GM19035 (cell line): ENCODE measurements around the gene SLC13A4.
"Not testable (repeated sequence)": the region's sequence is repeated elsewhere in the genome, so short reads cannot be mapped to it uniquely, and the experiment has no call there.

Experiments used
- ATAC-seq: cut with Tn5 transposase; IDR thresholded peaks from one replicate; pipeline ENCODE4 v1.9.1; 2021; ENCODE audit not compliant: unreplicated experiment

The SLC13A4 gene

DNA sequence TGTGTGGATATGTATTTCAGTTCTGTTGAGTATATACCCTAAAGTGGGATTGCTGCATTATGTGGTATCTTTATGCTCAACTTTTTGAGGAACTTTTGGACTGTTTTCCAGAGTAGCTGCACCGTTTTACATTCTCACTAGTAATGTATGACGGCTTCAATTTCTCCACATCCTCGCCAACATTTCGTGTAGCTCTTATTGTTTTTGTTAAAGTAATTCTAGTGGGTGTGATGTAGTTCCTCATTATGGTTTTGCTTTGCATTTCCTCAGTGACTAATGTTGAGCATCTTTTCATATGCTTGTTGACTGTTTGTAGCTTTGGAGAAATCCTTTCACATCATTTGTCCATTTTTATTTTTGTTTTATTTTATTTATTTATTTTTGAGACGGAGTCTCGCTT lies 61.1 kb downstream of the SLC13A4 start:
- ATAC-seq = no peak

DNA sequence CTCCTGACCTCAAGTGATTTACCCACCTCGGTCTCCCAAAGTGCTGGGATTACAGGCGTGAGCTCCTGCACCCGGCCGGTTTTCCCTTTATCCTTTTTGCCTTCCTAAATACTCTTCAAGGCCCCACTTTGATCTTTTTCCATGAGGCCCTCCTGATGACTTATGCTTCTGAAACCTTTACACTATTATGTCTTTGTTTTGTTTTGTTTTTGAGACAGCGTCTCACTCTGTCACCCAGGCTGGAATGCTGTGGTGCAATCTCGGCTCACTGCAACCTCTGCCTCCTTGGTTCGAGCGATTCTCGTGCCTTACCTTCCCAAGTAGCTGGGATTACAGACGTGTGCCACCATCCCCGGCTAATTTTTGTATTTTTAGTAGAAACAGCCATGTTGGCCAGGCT lies 61.8 kb downstream of the SLC13A4 start:
- no peak for ATAC-seq

DNA sequence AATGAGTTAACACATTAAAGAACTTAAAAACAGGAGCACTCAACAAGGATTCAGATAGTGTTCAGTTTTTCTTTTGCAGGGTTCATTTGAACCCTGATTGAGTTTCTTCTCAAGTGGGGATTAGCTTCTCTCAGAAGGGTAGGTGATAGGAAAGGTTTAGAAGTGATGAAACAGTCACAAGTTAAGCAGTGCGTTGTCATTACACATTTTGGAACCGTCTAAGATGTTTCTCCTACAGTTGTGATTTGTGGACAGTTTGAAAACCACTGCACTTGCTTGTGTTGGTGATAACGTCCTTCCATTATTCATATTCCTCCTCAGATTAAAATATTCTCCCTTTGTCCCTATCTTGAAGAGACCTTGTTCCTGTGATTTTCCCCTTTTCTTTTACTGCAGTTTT lies 62.9 kb downstream of the SLC13A4 start:
- no peak for ATAC-seq

DNA sequence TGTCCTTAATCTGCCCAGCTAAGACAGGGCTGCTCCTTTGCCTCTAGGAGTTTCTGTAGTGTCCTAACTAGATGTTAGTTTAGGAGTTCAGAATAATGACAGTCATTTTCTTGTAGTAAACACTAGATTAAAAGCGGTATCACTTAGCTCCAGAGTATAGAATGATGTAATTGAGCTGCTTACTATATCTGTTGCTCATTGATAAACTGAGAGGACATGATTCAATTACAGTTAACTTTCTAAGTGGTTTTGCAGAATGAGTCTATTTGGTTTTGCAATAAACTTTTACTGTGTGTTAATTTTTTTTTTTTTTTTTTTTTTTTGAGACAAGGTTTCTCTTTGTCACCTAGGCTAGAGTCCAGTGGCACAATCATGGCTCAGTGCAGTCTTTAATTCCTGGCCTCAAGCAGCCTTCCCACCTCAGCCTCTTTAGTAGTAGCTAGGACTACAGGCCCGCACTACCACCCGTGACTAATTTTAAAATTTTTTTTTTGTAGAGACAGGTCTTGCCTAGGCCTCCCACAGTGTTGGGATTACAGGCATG lies 63.9 kb downstream of the SLC13A4 start:
- no peak for ATAC-seq

DNA sequence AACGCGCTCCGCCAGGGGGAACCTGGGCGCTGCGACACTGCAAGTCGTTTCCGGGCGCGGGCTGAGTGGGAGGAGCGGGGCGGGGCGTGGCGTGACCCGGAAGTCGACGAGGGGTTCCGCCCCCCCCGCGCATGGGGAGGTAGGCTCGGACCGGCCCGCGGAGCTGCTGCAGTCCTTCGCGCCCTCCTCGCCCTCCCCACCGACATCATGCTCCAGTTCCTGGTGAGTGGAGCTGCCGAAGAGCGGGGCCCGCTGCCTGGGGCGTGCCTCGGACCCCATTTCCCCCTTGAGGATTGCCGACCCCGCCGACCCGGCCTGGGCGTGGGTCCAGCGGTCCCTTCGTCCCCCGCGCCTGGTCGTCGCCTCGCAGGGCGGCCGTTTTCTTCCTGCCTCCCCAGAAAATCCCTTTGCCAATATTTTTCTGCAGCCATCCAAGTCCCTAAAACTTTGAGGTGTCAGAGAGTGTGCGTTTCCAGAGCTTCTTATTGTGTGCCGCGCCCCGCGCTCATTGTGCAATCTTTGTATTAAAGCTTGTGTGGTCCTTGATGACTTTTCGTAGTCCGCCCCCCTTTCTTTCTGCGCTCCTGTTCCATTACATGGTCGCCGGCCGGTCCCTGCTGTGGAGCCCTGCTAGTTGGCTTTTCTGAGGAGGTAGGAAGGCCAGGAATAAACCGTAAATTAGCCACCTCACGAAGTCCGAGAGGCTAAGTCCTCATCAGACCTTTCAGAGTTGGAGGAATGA lies 65.4 kb downstream of the SLC13A4 start, which contains the start of gene STMP1:
STMP1 (plus strand) TSS at position 142 of the 742 bp plus-strand sequence.
- ATAC-seq = peak; percentile 96

DNA sequence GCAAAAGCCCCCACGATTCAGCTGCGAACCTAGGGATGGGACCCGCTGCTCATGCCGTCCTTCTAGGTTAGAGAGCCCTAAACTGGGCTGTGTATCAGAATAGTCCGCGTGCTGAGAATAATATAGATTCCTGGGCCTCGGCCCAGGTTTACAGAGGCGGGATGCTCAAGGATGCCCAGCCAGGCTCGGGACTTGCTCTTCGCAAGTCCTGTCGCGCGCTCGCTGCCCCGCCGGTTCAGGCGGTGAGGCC lies 65.9 kb downstream of the SLC13A4 start:
- no peak for ATAC-seq

DNA sequence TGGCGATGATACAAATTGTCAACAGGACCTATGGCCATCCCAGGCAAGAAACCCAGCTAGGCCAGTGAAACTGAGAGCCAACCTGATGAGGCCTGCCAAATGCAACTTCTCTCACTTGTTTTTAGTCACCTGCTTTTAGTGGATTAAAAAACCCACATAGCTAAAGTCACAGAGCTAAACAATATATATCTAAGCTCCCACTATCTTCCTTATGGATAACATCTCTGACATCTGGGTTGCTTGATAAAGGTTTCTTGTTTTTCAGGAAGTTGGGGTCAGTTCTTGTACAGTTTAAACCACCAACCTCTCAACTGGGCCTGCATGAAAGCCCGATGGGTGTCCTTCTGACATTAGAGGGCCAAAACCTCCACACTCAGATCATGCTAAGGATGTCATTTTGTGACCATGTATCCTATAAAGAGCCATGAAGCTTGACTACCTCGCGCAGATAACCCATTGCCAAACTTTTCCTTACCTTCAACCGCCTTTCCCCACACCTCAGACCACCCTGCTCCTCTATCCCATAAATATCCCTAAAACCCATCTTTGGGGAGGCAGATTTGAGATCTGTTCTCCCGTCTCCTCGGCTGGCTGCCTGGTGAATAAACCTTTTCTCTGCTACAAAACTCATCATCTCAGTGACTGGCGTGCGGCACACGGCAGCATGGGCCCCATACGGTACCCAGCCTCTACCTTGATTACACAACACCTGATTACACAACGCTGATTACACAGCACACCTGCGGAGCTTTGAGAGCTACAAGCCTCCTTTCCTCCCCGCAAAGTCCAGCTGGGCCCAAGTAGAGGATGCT lies 66.5 kb downstream of the SLC13A4 start:
- no peak for ATAC-seq

DNA sequence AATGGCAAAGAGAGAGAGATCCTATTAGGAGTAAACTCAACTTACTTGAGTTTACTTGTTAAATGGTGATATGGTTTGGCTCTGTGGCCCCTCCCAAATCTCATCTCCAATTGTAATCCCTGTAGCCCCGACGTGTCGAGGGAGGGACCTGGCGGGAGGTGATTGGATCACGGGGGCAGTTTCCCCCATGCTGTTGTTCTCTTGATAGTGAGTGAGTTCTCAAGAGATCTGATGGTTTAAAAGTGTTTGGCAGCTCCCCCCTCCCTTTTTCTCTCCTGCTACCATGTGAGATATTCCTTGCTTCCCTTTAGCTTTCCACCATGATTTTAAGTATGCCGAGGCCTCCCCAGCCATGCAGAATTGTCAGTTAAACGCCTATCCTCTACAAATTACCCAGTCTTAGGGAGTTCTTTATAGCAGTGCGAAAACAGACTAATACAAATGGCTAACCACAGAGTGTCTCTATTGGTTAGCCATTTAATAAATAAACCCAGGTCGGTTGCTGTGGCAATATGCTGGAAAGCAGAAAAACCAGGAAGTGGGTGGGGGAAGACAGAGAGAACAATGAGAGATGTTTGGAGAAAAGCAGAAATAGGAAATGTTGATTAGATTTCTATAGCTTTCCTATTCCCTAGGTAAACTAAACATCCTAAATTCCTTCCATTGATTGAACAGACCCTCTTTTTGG lies 68.7 kb downstream of the SLC13A4 start:
- ATAC-seq = no peak

DNA sequence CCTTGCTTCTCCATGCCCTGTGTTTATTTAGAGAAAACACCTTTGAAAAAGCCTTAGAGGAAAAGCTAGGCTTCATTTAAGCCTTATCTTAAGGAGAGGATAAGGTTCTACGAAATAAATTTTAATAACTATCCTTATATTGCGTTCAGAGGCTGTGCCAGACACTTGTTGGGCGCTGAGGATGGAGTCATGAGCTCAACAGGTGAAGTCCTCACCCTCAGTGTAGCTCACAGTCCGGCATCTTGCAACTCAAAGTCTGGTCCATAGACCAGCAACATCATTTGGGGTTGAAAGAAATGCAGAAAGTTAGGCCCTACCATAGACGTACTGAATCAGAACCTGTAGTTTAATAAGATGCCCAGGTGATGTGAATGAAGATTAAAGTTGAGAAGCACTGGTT lies 69.4 kb downstream of the SLC13A4 start:
- ATAC-seq = no peak

DNA sequence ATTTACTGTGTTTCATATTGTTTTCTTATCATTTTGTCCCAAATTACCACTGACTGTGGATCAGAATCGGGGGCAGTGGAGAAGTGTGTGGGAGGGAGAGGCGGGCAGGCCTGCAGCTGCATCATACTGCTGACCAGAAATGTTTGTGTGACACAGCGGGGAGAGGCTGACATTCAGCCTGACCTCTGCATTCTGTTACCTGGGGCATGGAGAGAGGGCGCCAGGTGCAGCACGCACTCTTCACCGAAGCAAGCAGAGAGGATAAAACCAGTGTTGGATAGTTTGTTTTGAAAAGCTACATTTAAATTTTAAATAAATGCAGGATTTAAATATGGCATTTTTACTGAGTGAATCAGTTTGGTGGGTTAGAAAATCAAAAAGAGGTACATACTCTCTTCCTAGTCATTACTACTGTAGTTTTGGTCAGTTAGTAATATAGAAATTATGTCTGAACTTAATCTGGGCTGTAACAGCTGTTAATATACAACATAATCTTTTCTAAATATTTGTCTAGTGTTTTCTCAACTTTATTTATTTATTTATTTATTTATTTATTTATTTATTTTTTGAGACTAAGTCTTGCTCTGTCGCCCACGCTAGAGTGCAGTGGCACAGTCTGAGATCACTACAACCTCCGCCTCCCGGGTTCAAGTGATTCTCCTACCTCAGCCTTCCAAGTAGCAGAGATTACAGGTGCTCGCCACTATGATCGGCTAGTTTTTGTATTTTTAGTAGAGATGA lies 74.5 kb downstream of the SLC13A4 start:
- ATAC-seq = no peak

DNA sequence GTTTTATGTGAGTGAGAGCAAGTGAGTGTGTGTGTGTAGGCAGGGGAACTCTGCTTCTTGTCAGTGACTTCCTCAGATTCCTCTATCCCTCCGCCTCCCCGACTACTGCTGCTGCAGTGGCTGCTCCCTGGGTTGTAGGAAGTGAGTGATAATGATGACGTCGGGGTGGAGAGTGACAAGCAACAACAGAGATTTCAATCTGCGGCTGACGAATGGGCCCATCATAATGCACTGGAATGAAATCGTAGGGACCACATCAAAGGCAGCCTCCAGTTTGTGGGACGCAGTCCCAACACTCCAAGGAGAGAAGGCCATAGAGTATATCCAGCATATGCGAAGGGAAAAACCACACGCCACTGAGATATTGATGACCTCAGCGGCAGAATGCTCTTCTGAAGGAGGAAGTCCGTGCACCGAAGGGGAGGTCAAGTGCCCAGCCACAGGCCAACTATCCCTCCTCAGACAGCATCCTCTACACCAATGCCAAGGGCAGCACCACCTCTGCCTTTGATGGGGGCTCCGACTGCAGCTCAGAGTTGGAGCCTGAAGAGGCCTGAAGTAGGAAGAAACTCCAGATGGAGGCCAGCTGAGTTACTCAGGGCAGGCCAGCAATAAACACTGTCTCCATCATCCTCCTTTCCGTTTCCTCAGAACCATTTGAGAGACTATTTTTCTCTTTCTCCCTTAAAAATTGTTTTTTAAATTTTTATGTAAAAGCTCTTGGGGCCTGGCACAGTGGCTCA lies 77.0 kb downstream of the SLC13A4 start:
- no peak for ATAC-seq

DNA sequence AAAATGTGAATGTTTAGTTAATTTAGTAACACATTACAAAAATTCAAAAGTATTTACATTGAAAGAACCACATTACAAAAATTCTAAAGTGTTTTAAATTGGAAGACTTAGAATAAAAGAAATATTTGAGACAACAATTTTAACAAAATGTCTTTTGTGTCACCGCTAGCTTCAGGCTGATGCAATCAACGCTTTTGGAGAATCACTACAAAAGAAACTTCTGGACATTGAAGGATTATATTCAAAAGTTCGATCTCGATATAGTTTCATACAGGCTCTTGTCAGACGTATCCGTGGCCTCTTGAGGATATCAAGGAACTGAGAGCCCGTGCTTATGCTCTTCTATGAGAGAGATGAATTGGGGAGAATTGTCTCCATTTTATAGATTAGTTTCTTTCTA lies 79.8 kb downstream of the SLC13A4 start:
- ATAC-seq = no peak

DNA sequence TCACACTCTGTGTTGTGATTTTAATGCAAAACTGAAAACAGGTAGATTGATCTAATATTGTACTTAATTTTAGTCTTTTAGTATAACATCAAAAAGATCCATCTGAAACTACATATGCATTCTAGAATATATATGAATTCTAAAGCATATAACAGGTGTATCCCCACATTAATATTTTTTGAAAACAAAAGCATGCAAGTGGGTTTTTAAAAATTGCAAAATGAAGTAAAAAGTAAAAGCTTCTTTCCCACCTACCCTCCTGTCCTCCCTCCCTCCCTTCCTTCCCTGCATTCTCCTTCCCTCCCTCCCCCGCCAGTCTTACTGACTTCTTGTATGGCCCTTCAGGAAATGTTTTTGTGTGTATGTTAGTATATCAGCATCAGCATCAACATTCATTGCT lies 80.2 kb downstream of the SLC13A4 start:
- no peak for ATAC-seq

DNA sequence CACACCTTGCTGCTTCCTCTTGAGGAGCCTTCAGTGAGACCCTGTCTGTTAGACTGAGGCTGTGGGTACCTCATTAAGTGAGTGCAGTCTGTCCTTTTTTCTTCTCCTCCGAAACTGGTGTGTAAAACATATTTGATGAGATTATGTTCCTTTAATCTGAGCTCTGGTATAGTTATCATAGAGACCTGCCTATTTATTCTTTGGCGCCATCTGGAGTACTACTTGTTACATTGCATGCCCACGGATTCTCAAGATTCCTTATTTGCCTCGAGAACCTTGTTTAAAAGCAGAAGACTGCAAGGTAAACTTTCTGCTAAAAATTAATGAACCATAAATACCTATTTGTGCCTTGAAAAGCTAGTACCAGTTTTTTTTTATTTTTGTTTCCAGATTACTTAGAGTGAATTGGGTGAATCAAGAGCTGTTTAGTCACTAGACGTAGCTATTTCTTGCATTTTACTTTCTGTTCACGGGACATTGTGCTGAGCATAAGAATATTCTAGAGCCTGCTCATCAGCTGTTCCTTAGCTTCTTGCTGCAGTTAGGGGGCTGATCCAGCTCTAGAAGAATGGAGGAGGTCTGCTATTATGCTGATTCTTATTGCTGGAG lies 82.6 kb downstream of the SLC13A4 start:
- peak; percentile 49 for ATAC-seq

DNA sequence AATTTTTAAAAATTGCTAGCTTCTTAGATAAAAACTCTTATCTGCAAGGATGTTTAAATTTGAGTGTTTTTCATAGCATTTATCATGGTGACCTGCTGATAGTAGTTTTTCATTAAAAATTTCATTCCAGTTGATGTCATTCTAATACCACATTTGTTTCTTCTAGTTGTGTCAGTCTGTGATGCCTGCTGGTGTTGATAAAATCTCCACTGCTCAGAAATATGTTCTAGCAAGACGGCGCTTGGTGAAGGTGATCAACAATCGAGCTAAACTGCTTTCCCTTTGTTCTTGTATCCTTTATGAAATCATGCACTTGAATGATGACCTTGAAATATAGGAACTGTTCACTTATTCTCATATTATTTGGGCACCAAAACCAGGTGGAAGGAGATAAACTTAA lies 83.3 kb downstream of the SLC13A4 start:
- no peak for ATAC-seq

DNA sequence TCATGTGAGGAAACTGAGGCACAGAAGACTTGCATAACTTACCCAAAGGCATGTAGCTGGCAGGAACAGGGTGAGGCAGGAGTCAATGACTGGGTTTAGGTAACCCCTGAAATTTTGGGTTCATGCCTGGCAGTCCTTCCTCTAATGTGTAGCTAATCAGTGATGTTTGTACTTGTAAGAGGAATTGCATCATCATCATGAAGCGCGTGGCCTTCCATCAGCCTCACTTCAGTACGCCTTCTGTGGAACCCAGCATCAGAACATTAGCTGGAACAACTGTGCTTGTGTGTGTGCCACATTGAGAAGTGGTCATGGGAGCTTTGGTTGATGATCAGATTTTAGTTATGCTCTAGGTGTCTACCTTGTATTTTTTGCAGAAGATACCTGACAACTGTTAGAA lies 83.8 kb downstream of the SLC13A4 start:
- no peak for ATAC-seq

DNA sequence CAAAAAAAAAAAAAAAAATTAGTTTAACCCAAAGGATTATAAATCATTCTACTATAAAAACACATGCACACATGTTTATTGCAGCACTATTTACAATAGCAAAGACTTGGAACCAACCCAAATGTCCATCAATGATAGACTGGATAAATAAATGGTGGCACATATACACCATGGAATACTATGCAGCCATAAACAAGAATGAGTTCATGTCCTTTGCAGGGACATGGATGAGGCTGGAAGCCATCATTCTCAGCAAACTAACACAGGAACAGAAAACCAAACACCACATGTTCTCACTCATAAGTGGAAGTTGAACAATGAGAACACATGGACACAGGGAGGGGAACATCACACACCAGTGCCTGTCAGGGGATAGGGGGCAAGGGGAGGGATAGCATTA lies 88.3 kb downstream of the SLC13A4 start:
- ATAC-seq = not testable (repeated sequence)

DNA sequence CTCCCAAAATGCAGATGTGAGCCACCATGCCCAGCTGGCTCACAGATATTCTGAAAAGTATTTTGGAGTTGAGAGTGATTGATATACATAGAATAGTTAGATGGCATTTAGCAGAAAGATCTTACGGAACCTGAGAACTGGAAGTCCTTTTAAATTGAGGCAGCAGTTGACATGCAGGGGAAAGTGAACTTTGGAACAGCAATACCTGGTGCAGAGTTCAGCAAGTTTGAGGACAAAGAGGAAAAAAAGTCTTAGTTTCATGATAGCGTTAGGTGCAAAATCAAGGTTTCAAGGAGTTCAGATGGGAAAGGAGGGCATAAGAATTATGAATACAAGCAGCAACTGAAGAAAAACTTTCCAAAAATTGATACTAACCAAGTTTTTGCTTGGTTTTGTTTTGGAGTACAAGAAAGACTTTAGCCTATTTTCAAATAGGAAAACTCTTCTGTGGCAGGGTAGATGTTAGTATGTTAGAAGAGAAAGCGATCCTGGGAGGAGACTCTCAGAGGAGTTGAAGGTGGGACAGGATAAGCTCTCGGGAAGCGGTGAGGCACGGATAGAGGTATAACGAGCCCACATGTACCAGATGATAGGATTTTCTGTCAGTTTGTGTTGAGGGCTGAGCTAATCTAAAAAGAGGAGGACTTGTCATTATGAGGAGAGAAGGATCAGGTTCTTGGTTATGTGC lies 93.7 kb downstream of the SLC13A4 start:
- no peak for ATAC-seq
